MM.1S (cell line): ENCODE measurements around the gene ELMO3.

Experiments
- EZH2 ChIP-seq: fragments of 300-600 bp; sonication (generic); optimal IDR thresholded peaks from 2 replicates; pipeline ENCODE3; 2017; ENCODE audit warnings: low read depth, mild to moderate bottlenecking, antibody characterized with exemption, low read length, mixed read lengths
- TF ChIP-seq, protein P1 (sequence below): fragments of 300-600 bp; sonication (generic); IDR thresholded peaks from 2 replicates; pipeline ENCODE4 v1.5.1; 2016; ENCODE audit warnings: antibody characterized with exemption, low read length, mixed read lengths

DNA sequence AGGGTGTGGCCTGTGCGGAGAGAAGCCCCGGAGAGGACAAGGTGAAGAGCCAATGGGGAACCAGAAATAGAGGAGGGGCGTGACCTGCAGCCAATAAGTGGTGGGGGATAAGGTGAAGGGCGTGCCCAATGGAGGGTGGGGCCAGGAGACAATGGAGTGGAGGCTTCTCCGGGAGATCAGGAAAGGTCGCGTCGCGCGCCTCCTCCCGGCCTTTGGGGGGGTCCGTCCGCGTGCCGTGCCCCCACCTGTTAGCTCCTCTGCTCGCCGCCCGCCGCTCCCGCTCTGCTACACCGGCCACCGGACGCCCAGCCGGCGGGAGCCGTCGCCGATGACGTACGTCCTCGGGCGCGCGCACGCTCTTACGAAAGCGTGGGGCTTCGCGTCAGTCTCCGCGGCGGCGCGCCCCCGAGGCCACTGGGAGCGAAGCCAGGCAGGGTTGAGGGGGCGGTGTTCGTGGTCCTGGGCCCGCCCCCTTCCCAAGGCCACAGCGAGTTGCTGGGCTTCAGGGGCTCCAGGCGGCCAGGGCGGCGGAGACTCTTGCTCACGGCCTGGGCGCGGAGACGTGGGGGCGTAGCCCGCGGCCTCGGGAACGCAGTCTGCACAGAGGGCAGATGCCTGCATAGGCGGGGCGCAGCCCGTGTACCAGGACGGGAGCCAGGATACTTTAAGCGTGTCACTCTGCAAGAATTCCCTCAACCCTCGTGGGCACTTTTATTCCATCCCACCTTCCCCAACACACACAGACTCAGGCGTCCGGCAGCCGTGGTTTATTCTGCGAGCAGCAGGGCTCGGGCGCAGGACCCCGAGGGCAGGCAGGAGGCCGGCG, 15.1 kb upstream of the ELMO3 start, which contains the start of gene MATCAP1:
- TF ChIP-seq, protein P1, sequence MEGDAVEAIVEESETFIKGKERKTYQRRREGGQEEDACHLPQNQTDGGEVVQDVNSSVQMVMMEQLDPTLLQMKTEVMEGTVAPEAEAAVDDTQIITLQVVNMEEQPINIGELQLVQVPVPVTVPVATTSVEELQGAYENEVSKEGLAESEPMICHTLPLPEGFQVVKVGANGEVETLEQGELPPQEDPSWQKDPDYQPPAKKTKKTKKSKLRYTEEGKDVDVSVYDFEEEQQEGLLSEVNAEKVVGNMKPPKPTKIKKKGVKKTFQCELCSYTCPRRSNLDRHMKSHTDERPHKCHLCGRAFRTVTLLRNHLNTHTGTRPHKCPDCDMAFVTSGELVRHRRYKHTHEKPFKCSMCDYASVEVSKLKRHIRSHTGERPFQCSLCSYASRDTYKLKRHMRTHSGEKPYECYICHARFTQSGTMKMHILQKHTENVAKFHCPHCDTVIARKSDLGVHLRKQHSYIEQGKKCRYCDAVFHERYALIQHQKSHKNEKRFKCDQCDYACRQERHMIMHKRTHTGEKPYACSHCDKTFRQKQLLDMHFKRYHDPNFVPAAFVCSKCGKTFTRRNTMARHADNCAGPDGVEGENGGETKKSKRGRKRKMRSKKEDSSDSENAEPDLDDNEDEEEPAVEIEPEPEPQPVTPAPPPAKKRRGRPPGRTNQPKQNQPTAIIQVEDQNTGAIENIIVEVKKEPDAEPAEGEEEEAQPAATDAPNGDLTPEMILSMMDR = no peak
- TF ChIP-seq EZH2 = no peak
